Measurements from ENCODE around the gene BID. TPM values are rescaled to one million over a fixed set of nuclear protein-coding genes. Genes with fewer than 3 reads are reported as not detected.

BID gene
- total RNA-seq, 2 experiments from 2014 or later = 16.3 to 19.9 TPM

GRCh38 chr22:17797721-17798559, 23.7 kb upstream of the BID start:
- intact Hi-C loops (cut with micrococcal nuclease) = no loop called here
- ATAC-seq (peak; percentile 74), DNase-seq (no peak)
- Mint-ChIP-seq H3K36me3 (ENCODE audit: low read depth) (no peaks in the 10 kb centered on the region), H3K4me1 (ENCODE audit: low read depth) (peaks cover 4% of the 10 kb centered on the region), H3K27ac (no peak overlapping the region), H3K27me3 (no peaks in the 10 kb centered on the region), H3K4me3 (no peak overlapping the region), H3K9me3 (no peaks in the 10 kb centered on the region)
- POLR2A ChIA-PET = no interaction called here
- CTCF ChIA-PET = interaction anchor here (0.8 to 1.4 kb wide), 3 partner anchors 13 to 100 kb away, joined by 3 to 4 read pairs (median 3); no protein-coding TSS in a partner anchor
- TF ChIP-seq, protein P1, sequence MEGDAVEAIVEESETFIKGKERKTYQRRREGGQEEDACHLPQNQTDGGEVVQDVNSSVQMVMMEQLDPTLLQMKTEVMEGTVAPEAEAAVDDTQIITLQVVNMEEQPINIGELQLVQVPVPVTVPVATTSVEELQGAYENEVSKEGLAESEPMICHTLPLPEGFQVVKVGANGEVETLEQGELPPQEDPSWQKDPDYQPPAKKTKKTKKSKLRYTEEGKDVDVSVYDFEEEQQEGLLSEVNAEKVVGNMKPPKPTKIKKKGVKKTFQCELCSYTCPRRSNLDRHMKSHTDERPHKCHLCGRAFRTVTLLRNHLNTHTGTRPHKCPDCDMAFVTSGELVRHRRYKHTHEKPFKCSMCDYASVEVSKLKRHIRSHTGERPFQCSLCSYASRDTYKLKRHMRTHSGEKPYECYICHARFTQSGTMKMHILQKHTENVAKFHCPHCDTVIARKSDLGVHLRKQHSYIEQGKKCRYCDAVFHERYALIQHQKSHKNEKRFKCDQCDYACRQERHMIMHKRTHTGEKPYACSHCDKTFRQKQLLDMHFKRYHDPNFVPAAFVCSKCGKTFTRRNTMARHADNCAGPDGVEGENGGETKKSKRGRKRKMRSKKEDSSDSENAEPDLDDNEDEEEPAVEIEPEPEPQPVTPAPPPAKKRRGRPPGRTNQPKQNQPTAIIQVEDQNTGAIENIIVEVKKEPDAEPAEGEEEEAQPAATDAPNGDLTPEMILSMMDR (IDR thresholded peaks at IDR 0.05) = no peak

DNA sequence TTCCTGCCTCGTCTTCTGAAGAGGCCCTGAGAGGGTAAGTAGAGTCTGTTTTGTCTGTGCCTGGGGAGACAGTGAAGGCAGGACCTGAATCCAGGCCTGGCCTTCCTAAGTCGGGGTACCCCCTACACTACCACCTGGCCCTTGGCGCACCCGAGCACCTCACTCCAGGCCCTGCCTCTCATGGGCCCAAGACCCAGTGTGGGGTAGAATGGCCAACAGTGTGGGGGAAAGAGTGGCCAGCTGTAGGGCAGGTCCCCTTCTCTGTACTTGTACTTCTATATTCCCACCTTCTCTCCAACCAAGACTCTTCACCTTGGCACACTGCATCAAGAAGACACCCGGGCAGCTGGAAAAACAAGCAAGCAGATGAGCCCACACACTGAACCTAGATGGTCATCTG, 22.4 kb upstream of the BID start:
- H3K4me1 Mint-ChIP-seq (ENCODE audit: low read depth) = peaks cover 4% of the 10 kb centered on the region
- CTCF ChIA-PET = interaction anchor here (1.7 kb wide), 1 partner anchor 11 kb away, joined by 5 read pairs; no protein-coding TSS in a partner anchor
- POLR2A ChIA-PET = no interaction called here
- no peaks in the 10 kb centered on the region for H3K27me3 Mint-ChIP-seq
- no peak overlapping the region for H3K27ac Mint-ChIP-seq
- no peaks in the 10 kb centered on the region for H3K36me3 Mint-ChIP-seq (ENCODE audit: low read depth)
- intact Hi-C loops (cut with micrococcal nuclease) = no loop called here
- TF ChIP-seq, protein P1 (IDR thresholded peaks at IDR 0.05) = no peak
- H3K9me3 Mint-ChIP-seq = no peaks in the 10 kb centered on the region
- no peak overlapping the region for H3K4me3 Mint-ChIP-seq
- no peak for DNase-seq
- ATAC-seq = no peak

- Mint-ChIP-seq H3K4me3 (no peak overlapping the region), H3K27ac (no peak overlapping the region), H3K4me1 (ENCODE audit: low read depth) (peaks cover 4% of the 10 kb centered on the region), H3K36me3 (ENCODE audit: low read depth) (no peaks in the 10 kb centered on the region), H3K27me3 (no peaks in the 10 kb centered on the region), H3K9me3 (no peaks in the 10 kb centered on the region)
- DNase-seq (no peak), ATAC-seq (no peak)
- ChIA-PET POLR2A (no interaction called here), CTCF (interaction anchor here (1.7 kb wide), 1 partner anchor 10 kb away, joined by 5 read pairs; no protein-coding TSS in a partner anchor)
- intact Hi-C loops (cut with micrococcal nuclease) = no loop called here
- TF ChIP-seq, protein P1 (IDR thresholded peaks at IDR 0.05) = no peak
These were observed 21.6 kb upstream of the BID start for GRCh38 chr22:17795661-17796548.

DNA sequence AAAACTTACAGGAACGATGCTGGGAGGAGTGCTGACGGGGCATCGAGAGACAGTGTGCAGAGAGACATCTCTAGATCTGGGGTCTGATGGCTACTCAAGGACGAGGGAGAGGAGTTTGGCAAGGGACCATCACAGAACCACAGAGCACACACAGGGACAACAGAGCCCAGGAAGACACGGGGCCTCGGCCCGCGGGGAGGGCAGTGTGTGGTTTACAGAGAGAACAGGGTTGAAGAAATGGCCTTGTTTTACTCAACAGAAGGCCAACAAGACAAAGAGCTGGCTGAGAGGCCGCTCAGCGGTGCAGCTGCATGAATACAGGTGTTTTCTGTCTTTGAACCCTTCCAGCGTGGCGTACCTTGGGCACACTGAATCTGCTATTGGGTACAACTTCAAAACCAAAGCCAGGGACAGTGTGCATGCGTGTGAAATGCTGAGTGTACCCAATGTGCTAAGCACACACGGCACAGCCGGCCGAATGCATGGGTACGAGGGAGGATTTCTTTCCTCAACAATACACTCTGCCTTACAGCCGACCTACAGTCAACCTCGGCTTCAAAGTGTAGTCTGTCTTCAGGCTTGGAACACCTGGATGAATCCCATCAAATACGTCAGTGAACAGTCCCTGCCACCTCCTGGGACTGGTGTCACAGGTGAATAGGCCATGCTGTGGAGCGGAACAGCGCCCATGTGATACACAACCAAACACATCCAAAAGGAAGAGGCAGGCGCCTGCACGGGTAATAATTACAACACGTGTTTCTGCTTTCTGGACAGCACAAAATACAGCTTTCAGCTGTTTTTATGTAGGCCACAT, 20.7 kb upstream of the BID start:
- intact Hi-C loops (cut with micrococcal nuclease) = no loop called here
- Mint-ChIP-seq H3K4me3 (no peak overlapping the region), H3K4me1 (ENCODE audit: low read depth) (peaks cover 4% of the 10 kb centered on the region), H3K27ac (no peak overlapping the region), H3K36me3 (ENCODE audit: low read depth) (no peaks in the 10 kb centered on the region), H3K27me3 (no peaks in the 10 kb centered on the region), H3K9me3 (no peaks in the 10 kb centered on the region)
- CTCF ChIA-PET = interaction anchor here (1.7 kb wide), 1 partner anchor 9 kb away, joined by 5 read pairs; no protein-coding TSS in a partner anchor
- POLR2A ChIA-PET = no interaction called here
- no peak for ATAC-seq
- DNase-seq = no peak
- TF ChIP-seq, protein P1 (IDR thresholded peaks at IDR 0.05) = no peak
